ENCODE results near the gene NDFIP2. TPM values are rescaled to one million over a fixed set of nuclear protein-coding genes. Genes with fewer than 3 reads are reported as not detected.

NDFIP2 gene
- total RNA-seq, 2 donors from 2014 or later: 84.2 to 130 TPM

DNA sequence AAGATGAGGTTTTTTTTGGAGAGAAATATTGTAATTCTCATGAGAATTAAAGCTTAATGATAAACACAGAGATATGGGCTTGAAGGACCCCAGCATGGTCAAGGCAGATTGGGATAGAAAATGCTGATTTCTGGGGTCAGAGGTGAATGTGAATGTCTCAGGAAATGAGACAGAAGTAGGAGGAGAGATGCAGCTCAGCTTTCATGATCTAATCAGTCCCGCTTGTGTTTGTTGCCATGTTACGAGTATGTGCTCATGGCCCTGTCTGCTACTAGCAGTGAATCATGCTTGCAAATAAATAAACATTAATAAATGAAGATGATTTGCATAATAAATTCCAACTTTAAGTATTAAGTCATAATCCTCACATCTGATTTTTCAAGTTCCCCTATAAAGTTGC, 23.0 kb upstream of the NDFIP2 start:
- intact Hi-C loops (cut with DNase I): no loop called here
- Histone ChIP-seq H3K27ac (no peak overlapping the region), H3K9me3 (no peaks in the 10 kb centered on the region), H3K4me1 (no peaks in the 10 kb centered on the region), H3K9ac (ENCODE audit: low read depth in 2 of 2, low read length in 2 of 2) (no peak overlapping the region), H3K27me3 (no peaks in the 10 kb centered on the region), H3K36me3 (no peaks in the 10 kb centered on the region), H3K4me3 (no peak overlapping the region)
- no peak for DNase-seq
- TF ChIP-seq, protein P1, sequence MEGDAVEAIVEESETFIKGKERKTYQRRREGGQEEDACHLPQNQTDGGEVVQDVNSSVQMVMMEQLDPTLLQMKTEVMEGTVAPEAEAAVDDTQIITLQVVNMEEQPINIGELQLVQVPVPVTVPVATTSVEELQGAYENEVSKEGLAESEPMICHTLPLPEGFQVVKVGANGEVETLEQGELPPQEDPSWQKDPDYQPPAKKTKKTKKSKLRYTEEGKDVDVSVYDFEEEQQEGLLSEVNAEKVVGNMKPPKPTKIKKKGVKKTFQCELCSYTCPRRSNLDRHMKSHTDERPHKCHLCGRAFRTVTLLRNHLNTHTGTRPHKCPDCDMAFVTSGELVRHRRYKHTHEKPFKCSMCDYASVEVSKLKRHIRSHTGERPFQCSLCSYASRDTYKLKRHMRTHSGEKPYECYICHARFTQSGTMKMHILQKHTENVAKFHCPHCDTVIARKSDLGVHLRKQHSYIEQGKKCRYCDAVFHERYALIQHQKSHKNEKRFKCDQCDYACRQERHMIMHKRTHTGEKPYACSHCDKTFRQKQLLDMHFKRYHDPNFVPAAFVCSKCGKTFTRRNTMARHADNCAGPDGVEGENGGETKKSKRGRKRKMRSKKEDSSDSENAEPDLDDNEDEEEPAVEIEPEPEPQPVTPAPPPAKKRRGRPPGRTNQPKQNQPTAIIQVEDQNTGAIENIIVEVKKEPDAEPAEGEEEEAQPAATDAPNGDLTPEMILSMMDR (IDR thresholded peaks at IDR 0.05): no peak

- Histone ChIP-seq H3K9ac (ENCODE audit: low read depth in 2 of 2, low read length in 2 of 2) (no peak overlapping the region), H3K27ac (no peak overlapping the region), H3K36me3 (no peaks in the 10 kb centered on the region), H3K9me3 (no peaks in the 10 kb centered on the region), H3K4me3 (no peak overlapping the region), H3K27me3 (no peaks in the 10 kb centered on the region), H3K4me1 (no peaks in the 10 kb centered on the region)
- intact Hi-C loops (cut with DNase I): no loop called here
- TF ChIP-seq, protein P1 (IDR thresholded peaks at IDR 0.05): no peak
- no peak for DNase-seq
Measured at GRCh38 chr13:79458436-79458835, 22.5 kb upstream of the NDFIP2 start.

DNA sequence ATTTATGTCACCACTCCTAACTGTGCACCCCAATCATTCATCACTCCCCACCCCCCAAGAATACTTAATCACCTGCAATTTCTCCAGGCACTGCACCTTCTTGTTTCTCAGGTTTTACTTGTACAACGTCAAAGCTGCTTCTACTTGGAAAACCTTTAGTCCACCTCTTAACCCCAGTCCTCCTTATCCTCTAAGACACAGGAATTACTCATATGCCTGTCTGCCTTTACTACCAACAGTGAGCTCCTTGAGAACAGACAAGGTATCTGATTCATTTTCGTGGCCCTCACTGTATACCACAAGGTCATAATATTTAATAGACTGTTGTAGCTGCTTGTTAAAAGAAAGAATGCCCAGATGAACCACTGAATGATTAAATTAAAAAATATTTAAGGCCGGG, 21.0 kb upstream of the NDFIP2 start:
- Histone ChIP-seq H3K27ac (no peak overlapping the region), H3K36me3 (no peaks in the 10 kb centered on the region), H3K9me3 (no peaks in the 10 kb centered on the region), H3K27me3 (no peaks in the 10 kb centered on the region), H3K9ac (ENCODE audit: low read depth in 2 of 2, low read length in 2 of 2) (no peak overlapping the region), H3K4me3 (no peak overlapping the region), H3K4me1 (no peaks in the 10 kb centered on the region)
- TF ChIP-seq, protein P1 (IDR thresholded peaks at IDR 0.05): no peak
- DNase-seq: no peak
- intact Hi-C loops (cut with DNase I): no loop called here

DNA sequence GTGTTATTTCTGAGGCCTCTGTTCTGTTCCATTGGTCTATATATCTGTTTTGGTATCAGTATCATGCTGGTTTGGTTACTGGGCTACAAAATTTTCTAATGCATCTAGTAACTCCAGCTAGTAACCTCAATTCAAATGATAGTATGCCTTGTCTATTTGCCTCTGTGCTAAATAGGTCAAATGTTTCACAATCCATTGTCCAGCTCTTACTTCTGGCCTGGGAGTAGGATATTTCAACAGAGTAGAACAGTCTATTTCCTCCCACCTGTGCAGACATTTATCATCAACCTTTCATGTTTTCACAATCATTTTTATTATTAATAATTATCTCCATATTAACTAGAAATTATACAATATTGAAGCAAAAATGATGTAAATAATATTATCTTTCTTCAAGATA, 18.1 kb upstream of the NDFIP2 start:
- Histone ChIP-seq H3K36me3 (no peaks in the 10 kb centered on the region), H3K4me1 (no peaks in the 10 kb centered on the region), H3K27ac (no peak overlapping the region), H3K4me3 (no peak overlapping the region), H3K27me3 (no peaks in the 10 kb centered on the region), H3K9ac (ENCODE audit: low read depth in 2 of 2, low read length in 2 of 2) (no peak overlapping the region), H3K9me3 (no peaks in the 10 kb centered on the region)
- no peak for DNase-seq
- TF ChIP-seq, protein P1 (IDR thresholded peaks at IDR 0.05): no peak
- intact Hi-C loops (cut with DNase I): no loop called here

- H3K27me3 ChIP-seq: no peaks in the 10 kb centered on the region
- H3K4me3 ChIP-seq: no peak overlapping the region
- H3K4me1 ChIP-seq: no peaks in the 10 kb centered on the region
- no peak for DNase-seq
- no peak overlapping the region for H3K27ac ChIP-seq
- no peak overlapping the region for H3K9ac ChIP-seq (ENCODE audit: low read depth in 2 of 2, low read length in 2 of 2)
- no peaks in the 10 kb centered on the region for H3K9me3 ChIP-seq
- intact Hi-C loops (cut with DNase I): no loop called here
- TF ChIP-seq, protein P1 (IDR thresholded peaks at IDR 0.05): no peak
- no peaks in the 10 kb centered on the region for H3K36me3 ChIP-seq
Measured at GRCh38 chr13:79463604-79464003, 17.4 kb upstream of the NDFIP2 start.

- Histone ChIP-seq H3K27me3 (no peaks in the 10 kb centered on the region), H3K9ac (ENCODE audit: low read depth in 2 of 2, low read length in 2 of 2) (no peak overlapping the region), H3K4me1 (no peaks in the 10 kb centered on the region), H3K27ac (no peak overlapping the region), H3K9me3 (no peaks in the 10 kb centered on the region), H3K36me3 (no peaks in the 10 kb centered on the region), H3K4me3 (no peak overlapping the region)
- TF ChIP-seq, protein P1 (IDR thresholded peaks at IDR 0.05): no peak
- no peak for DNase-seq
- intact Hi-C loops (cut with DNase I): no loop called here
Measured at GRCh38 chr13:79466872-79467271, 14.1 kb upstream of the NDFIP2 start.
